Measurements from ENCODE around the gene C1QL2. TPM values are rescaled to one million over a fixed set of nuclear protein-coding genes. Genes with fewer than 3 reads are reported as not detected.

Gene C1QL2
- total RNA-seq, 4 donors from 2014 or later: not detected

DNA sequence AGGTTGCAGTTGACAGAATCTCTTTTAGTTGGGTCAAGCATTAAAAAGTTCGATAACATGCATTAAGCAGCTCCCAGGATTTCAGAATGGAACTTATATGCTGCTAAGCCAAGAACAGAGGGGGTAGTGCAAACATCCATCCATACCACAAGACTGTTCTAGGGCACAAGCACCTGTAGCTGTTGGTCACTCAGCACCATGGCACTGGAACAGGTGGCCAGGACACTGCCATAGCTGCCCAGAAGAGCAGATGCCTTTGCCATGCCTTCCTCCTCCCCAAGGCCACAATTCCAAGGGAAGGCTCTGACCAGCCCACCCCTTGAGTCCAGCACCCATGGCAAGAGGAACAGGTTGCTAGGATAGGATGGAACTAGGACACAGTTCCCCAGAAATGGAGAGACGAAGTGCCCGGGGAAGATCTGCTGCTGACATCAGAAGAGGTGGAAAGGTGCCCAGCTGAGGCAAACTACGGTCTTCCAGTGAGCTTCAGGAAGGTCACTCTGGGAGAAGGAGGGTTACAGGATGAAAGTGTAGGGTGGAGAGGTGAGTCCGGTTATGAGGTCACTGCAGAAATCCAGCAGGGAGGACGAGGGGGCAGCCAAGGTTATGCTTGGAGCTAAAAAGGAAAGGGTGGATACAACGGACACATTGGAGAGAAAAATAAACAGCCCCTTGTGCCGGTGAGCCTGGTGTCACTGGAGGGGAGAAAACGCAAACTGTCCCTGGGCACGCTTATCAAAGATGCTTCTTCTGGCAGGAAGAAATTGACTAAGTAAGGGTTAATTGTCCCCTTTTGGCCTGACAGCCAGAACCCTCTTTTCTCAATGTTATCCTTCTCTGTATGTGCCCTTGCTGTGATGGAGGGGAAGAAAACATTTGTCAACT lies 41.9 kb downstream of the C1QL2 start:
- TF ChIP-seq, protein P1, sequence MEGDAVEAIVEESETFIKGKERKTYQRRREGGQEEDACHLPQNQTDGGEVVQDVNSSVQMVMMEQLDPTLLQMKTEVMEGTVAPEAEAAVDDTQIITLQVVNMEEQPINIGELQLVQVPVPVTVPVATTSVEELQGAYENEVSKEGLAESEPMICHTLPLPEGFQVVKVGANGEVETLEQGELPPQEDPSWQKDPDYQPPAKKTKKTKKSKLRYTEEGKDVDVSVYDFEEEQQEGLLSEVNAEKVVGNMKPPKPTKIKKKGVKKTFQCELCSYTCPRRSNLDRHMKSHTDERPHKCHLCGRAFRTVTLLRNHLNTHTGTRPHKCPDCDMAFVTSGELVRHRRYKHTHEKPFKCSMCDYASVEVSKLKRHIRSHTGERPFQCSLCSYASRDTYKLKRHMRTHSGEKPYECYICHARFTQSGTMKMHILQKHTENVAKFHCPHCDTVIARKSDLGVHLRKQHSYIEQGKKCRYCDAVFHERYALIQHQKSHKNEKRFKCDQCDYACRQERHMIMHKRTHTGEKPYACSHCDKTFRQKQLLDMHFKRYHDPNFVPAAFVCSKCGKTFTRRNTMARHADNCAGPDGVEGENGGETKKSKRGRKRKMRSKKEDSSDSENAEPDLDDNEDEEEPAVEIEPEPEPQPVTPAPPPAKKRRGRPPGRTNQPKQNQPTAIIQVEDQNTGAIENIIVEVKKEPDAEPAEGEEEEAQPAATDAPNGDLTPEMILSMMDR (IDR thresholded peaks at IDR 0.05): no peak
- DNase-seq (ENCODE audit: low spot score) (no peak), ATAC-seq (ENCODE audit: low FRiP score) (no peak)

GRCh38 chr2:119114266-119114665 lies 44.3 kb downstream of the C1QL2 start:
- ATAC-seq (ENCODE audit: low FRiP score) (no peak), DNase-seq (ENCODE audit: low spot score) (no peak)
- TF ChIP-seq, protein P1 (IDR thresholded peaks at IDR 0.05): no peak

DNA sequence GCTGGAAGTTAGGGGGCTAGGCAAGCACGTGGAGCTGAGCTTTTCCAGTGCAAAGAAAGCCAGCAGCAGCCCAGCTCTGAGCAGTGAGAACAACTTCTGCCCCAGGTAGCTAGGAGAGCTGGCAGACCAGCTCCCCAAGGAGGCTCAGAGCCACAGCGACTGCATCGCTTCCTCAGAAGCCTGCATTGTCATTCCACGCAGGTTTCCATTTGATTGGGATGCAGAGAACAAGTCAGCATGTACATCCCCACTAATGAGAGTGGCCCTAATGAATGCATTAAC lies 45.1 kb downstream of the C1QL2 start:
- no peak for ATAC-seq (ENCODE audit: low FRiP score)
- no peak for DNase-seq (ENCODE audit: low spot score)
- TF ChIP-seq, protein P1 (IDR thresholded peaks at IDR 0.05): no peak

- TF ChIP-seq, protein P1 (IDR thresholded peaks at IDR 0.05): no peak
- ATAC-seq (ENCODE audit: low FRiP score) (no peak), DNase-seq (ENCODE audit: low spot score) (no peak)
These were observed 45.6 kb downstream of the C1QL2 start for GRCh38 chr2:119112770-119113488.

GRCh38 chr2:119112230-119112629 lies 46.3 kb downstream of the C1QL2 start:
- ATAC-seq (ENCODE audit: low FRiP score) (no peak), DNase-seq (ENCODE audit: low spot score) (no peak)
- TF ChIP-seq, protein P1 (IDR thresholded peaks at IDR 0.05): no peak

DNA sequence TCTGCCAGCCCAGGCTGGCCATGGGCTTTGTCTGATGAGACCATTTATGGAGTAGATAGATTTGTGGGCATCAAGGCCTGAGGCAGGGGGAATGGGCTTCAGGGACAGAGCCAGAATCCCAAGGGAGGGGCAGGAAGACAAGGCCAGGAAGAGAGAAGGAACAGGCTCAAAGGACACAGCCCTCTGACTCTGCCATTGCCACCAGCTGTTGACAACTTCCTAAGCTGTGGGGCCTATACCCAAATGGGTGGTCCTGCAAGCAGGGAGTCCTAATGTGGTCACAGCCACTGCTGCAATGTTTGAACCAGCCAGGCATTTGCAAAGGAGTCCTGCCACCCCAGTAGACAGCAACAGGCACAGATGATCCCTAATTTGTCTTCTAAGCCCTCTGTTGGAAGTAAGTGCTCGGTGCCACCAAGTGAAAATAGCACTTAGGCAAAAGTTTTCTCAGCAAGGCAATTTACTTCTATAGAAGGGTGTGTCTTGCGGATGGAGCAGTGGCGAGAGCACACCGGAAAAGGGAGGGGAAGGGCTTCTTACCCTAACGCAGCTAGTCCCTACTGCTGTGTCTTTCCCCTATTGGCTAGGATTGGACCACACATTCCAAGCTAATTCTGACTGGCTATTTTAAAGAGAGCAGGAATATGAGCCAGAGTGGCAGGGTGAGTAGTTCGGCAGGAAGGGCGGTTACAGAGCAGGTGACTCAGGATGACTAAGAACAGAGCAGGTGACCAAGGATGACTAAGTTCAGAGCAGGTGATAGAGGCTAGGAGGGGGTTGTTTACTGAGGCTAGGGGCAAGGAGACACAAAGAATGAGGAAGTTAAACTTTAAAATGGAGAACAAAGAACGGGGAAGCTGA lies 47.2 kb downstream of the C1QL2 start:
- TF ChIP-seq, protein P1 (IDR thresholded peaks at IDR 0.05): no peak
- DNase-seq (ENCODE audit: low spot score) (no peak), ATAC-seq (ENCODE audit: low FRiP score) (no peak)

Measured in omental fat pad (tissue), 4 donors.